Left ventricle myocardium inferior (tissue), 1 donor: ENCODE data around the gene ANGPT4. TPM values are rescaled to one million over a fixed set of nuclear protein-coding genes. Genes with fewer than 3 reads are reported as not detected.
A peak's percentile ranks its signal among the peaks of the same experiment; 100 is the strongest.

Experiments used
- DNase-seq: peaks from one replicate; pipeline ENCODE4 v3.0.0-alpha.2; 2020
- H3K27ac ChIP-seq: fragments of 200-600 bp; replicated peaks from 2 replicates; pipeline ENCODE4 v1.8.0; 2021
- H3K27me3 ChIP-seq: fragments of 200-600 bp; 2 replicates; pipeline ENCODE4 v1.8.0; 2021; ENCODE audit warnings: low read depth
- H3K36me3 ChIP-seq: fragments of 200-600 bp; 2 replicates; pipeline ENCODE4 v1.8.0; 2021
- H3K4me1 ChIP-seq: fragments of 200-600 bp; 2 replicates; pipeline ENCODE4 v1.8.0; 2021
- H3K4me3 ChIP-seq: fragments of 200-600 bp; 2 replicates; pipeline ENCODE4 v1.8.0; 2021; ENCODE audit warnings: mild to moderate bottlenecking, moderate library complexity
- H3K9me3 ChIP-seq: fragments of 200-600 bp; replicated peaks from 2 replicates; pipeline ENCODE4 v1.8.0; 2021
- intact Hi-C: fragments of 100-400 bp; cut with micrococcal nuclease; formaldehyde crosslinking; loops from one replicate; pipeline ENCODE4 v1.11.0; 2022
- total RNA-seq: library from RNA; stranded (reverse); fragmentation: NEBNext Ultra II Directional; extraction: Animal tissue kit (Norgen Biotek cat#: 25700); gene quantifications from one replicate; pipeline ENCODE4 v1.2.1, GENCODE V29; 2021
- TF ChIP-seq, protein P1 (sequence below): fragments of 200-600 bp; IDR thresholded peaks from 2 replicates; pipeline ENCODE4 v1.8.0; 2021; ENCODE audit warnings: antibody characterized with exemption, mild to moderate bottlenecking, borderline replicate concordance
- donor health status: DM: no; HTN: yes; CAD: no; lungs with severe emphysema.

The ANGPT4 gene
- total RNA-seq, 1 donor from 2014 or later: 0.05 TPM

DNA sequence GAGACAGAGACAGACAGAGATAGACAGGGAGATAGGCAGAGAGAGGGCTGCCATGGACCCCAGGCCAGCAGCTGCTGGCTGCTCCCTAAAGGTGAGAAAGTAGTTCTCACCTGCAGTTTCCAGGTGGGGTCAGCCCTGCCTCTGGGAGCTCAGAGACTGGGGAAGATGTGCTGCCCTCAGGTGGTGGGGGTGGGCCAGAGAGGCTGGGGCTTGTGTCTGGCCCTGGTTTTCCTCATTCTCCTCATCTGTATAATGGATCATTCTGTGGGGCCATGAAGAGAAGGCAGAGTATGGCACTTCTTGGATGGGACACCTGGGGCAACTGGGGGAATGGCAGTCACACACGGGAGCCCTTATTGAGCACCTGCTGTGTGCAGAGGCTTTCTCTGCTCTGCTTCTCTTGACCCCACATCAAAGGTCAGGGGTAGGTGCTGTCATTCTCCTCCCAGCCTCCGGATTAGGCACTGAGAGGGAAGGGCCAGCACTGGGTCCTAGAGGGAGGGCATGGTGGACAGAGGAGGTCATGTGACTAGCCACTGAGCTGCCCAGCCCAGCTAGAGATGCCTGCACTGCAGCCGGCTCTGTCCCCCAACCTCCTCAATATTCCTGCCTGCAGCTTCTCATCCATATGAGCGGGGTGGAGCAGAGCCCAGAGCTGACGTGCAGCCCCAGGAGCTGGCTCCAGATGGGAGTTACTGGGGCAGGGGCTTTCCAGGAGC, 4.1 kb downstream of the ANGPT4 start:
- H3K4me1 ChIP-seq: peaks cover 15% of the 10 kb centered on the region
- no peak overlapping the region for H3K4me3 ChIP-seq
- intact Hi-C loops: no loop called here
- no peaks in the 10 kb centered on the region for H3K36me3 ChIP-seq
- H3K9me3 ChIP-seq: no peaks in the 10 kb centered on the region
- H3K27me3 ChIP-seq: peaks cover 61% of the 10 kb centered on the region
- TF ChIP-seq, protein P1, sequence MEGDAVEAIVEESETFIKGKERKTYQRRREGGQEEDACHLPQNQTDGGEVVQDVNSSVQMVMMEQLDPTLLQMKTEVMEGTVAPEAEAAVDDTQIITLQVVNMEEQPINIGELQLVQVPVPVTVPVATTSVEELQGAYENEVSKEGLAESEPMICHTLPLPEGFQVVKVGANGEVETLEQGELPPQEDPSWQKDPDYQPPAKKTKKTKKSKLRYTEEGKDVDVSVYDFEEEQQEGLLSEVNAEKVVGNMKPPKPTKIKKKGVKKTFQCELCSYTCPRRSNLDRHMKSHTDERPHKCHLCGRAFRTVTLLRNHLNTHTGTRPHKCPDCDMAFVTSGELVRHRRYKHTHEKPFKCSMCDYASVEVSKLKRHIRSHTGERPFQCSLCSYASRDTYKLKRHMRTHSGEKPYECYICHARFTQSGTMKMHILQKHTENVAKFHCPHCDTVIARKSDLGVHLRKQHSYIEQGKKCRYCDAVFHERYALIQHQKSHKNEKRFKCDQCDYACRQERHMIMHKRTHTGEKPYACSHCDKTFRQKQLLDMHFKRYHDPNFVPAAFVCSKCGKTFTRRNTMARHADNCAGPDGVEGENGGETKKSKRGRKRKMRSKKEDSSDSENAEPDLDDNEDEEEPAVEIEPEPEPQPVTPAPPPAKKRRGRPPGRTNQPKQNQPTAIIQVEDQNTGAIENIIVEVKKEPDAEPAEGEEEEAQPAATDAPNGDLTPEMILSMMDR: no peak
- no peak for DNase-seq
- no peak overlapping the region for H3K27ac ChIP-seq

- peak overlapping the region; percentile 47 for H3K27ac ChIP-seq
- H3K27me3 ChIP-seq: peaks cover 61% of the 10 kb centered on the region
- peaks cover 11% of the 10 kb centered on the region for H3K4me1 ChIP-seq
- no peaks in the 10 kb centered on the region for H3K36me3 ChIP-seq
- TF ChIP-seq, protein P1: no peak
- intact Hi-C loops: no loop called here
- DNase-seq: no peak
- H3K4me3 ChIP-seq: no peak overlapping the region
- no peaks in the 10 kb centered on the region for H3K9me3 ChIP-seq
Measured at GRCh38 chr20:910870-911770, 5.0 kb downstream of the ANGPT4 start.

DNA sequence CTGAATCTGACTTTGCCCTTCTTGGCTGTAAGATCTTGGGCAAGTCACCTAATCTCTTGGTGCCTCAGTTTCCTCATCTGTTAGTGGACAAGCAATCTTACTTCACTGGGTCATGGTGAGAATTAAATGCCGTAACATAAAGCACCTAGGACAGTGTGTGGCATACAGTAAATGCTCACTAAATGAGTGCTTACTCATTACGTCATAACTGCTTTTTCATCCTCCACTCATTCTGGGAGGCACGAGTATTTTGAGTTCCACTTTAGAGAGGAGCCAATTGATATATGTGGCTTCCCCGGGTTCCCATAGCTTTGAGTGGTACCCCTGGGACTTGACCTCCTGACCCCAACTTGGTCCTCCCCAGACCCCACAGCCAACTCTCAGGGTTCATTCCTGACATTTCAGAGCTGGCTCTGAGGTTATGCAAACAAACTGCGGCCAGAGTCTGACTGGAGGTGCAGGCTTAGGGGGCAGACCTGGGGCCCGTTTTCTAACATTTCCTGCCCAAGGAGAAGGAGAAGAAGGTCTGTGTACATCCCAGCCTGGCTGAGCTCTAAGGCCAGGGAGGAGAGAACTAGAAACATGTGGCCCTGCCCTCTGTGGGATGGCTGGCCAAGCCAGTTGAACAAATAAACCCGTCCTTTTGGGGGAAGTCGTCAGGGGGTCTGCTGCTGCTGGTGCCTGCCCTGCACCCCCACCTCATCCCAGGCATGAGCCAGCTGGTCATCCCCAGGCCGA, 5.8 kb downstream of the ANGPT4 start:
- DNase-seq: no peak
- Histone ChIP-seq H3K4me1 (peaks cover 4% of the 10 kb centered on the region), H3K27me3 (peaks cover 61% of the 10 kb centered on the region), H3K36me3 (no peaks in the 10 kb centered on the region), H3K4me3 (no peak overlapping the region), H3K27ac (peak overlapping the region; percentile 47), H3K9me3 (no peaks in the 10 kb centered on the region)
- intact Hi-C loops: no loop called here
- TF ChIP-seq, protein P1: no peak

DNA sequence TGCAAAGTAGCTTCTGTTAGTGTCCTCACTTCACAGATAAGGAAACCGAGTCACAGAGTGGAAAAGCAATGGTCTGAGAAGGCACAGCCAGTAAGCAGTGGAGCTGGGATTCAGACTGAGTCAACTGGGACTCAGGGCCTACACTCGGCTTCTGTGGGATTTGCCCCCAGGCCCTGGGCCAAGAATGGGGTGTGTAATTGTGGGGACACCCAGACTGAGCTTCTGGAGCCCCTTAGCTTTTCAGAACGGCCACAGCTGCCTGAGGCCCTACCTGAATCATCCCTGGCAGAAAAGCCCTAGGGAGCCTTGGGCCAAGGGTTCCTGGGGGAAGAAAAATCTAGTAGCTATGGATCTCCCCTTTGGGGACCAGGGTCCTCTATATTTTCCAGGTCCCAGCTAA, 6.5 kb downstream of the ANGPT4 start:
- no peak overlapping the region for H3K27ac ChIP-seq
- intact Hi-C loops: no loop called here
- no peaks in the 10 kb centered on the region for H3K9me3 ChIP-seq
- H3K27me3 ChIP-seq: peaks cover 60% of the 10 kb centered on the region
- H3K36me3 ChIP-seq: no peaks in the 10 kb centered on the region
- TF ChIP-seq, protein P1: no peak
- peaks cover 4% of the 10 kb centered on the region for H3K4me1 ChIP-seq
- H3K4me3 ChIP-seq: no peak overlapping the region
- DNase-seq: no peak

DNA sequence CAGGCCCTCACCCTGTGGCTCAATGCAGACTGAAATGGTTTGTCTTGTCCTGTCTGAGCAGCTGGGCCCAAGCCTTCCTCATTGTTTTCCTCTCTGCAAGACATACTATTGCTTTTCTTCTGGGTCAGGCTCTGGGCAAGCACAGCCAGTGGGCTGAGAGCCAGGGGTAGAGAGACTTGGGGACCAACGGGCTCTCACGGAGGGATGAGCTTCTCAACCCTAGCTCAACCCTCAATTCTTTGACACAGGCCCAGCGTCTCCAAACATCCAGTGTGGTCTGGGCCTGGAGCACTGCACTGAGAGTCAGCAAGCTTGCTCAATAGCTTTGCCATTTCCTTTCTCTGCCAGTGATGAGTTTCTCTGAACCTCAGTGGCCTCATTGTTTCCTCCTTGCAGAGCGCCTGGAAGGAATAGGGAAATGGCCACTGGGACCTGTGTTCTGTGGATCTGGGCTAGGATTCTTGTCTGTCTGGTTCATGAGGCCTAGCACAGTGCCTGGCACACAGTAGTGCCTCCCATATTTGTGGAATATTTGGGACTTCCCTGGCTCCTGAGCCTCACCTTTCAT, 9.3 kb downstream of the ANGPT4 start:
- intact Hi-C loops: no loop called here
- no peak overlapping the region for H3K4me3 ChIP-seq
- H3K4me1 ChIP-seq: peaks cover 4% of the 10 kb centered on the region
- H3K27ac ChIP-seq: no peak overlapping the region
- H3K9me3 ChIP-seq: no peaks in the 10 kb centered on the region
- DNase-seq: no peak
- peaks cover 33% of the 10 kb centered on the region for H3K27me3 ChIP-seq
- TF ChIP-seq, protein P1: no peak
- no peaks in the 10 kb centered on the region for H3K36me3 ChIP-seq
